Endothelial cell (in vitro differentiated cells): Measurements from ENCODE around the gene PLEKHS1. TPM values are rescaled to one million over a fixed set of nuclear protein-coding genes. Genes with fewer than 3 reads are reported as not detected.

ENCODE experiments used
- DNase-seq: peaks from one replicate; pipeline ENCODE4 v3.0.0; 2021; ENCODE audit warnings: low spot score
- H3K27ac Mint-ChIP-seq: one replicate; pipeline ENCODE4 v1.8.0; 2021; ENCODE audit warnings: mixed read lengths, inconsistent platforms; ENCODE audit not compliant: unreplicated experiment
- H3K27me3 Mint-ChIP-seq: one replicate; pipeline ENCODE4 v1.8.0; 2021; ENCODE audit warnings: mild to moderate bottlenecking, moderate library complexity, mixed read lengths, inconsistent platforms; ENCODE audit not compliant: unreplicated experiment
- H3K36me3 Mint-ChIP-seq: one replicate; pipeline ENCODE4 v1.8.0; 2021; ENCODE audit warnings: mild to moderate bottlenecking, low read depth, mixed read lengths, inconsistent platforms; ENCODE audit not compliant: unreplicated experiment
- H3K4me1 Mint-ChIP-seq: one replicate; pipeline ENCODE4 v1.8.0; 2021; ENCODE audit warnings: mild to moderate bottlenecking, mixed read lengths, inconsistent platforms; ENCODE audit not compliant: unreplicated experiment
- H3K4me3 Mint-ChIP-seq: one replicate; pipeline ENCODE4 v1.8.0; 2021; ENCODE audit warnings: mild to moderate bottlenecking, mixed read lengths, inconsistent platforms; ENCODE audit not compliant: unreplicated experiment
- H3K9me3 Mint-ChIP-seq: one replicate; pipeline ENCODE4 v1.8.0; 2021; ENCODE audit warnings: mixed read lengths, inconsistent platforms; ENCODE audit not compliant: unreplicated experiment
- CTCF ChIP-seq: fragments of 200-600 bp; sonication (generic); IDR thresholded peaks from one replicate; pipeline ENCODE4 v1.5.0; 2021; ENCODE audit warnings: antibody characterized with exemption; ENCODE audit not compliant: unreplicated experiment
- long read RNA-seq: library from polyadenylated mRNA; unstranded; transcript quantifications from one replicate; pipeline ENCODE4 v2.0.0, GENCODE V29; 2020; ENCODE audit not compliant: unreplicated experiment
- total RNA-seq: library from RNA; stranded (reverse); fragmentation: NEBNext Ultra II Directional; extraction: Animal tissue kit (Norgen Biotek cat#: 25700); gene quantifications from one replicate; pipeline ENCODE4 v1.2.1, GENCODE V29; 2021; ENCODE audit not compliant: unreplicated experiment

The PLEKHS1 gene
- not detected for total RNA-seq
- long read RNA-seq = 0 reads

GRCh38 chr10:113751181-113751732 is at the start of gene PLEKHS1:
PLEKHS1 (plus strand) TSS chr10:113751682; CDS start chr10:113755278, 3,596 bp downstream.
- no peaks in the 10 kb centered on the region for H3K9me3 Mint-ChIP-seq
- peaks cover 3% of the 10 kb centered on the region for H3K27me3 Mint-ChIP-seq
- TF ChIP-seq CTCF = no peak
- H3K27ac Mint-ChIP-seq = no peak within 1 kb of the TSS
- DNase-seq = no peak
- peaks cover 2% of the 10 kb centered on the region for H3K4me1 Mint-ChIP-seq
- no peaks in the 10 kb centered on the region for H3K36me3 Mint-ChIP-seq
- H3K4me3 Mint-ChIP-seq = no peak within 1 kb of the TSS

- peaks cover 16% of the 10 kb centered on the region for H3K4me1 Mint-ChIP-seq
- no peaks in the 10 kb centered on the region for H3K36me3 Mint-ChIP-seq
- TF ChIP-seq CTCF = peak; percentile 71
- no peak overlapping the region for H3K27ac Mint-ChIP-seq
- no peaks in the 10 kb centered on the region for H3K9me3 Mint-ChIP-seq
- peak; percentile 56 for DNase-seq
- H3K27me3 Mint-ChIP-seq = no peaks in the 10 kb centered on the region
- H3K4me3 Mint-ChIP-seq = no peak overlapping the region
Observed at GRCh38 chr10:113704637-113705343, 46.7 kb upstream of the PLEKHS1 start.

- Mint-ChIP-seq H3K27me3 (no peaks in the 10 kb centered on the region), H3K4me3 (no peak overlapping the region), H3K36me3 (no peaks in the 10 kb centered on the region), H3K27ac (no peak overlapping the region), H3K4me1 (peaks cover 21% of the 10 kb centered on the region), H3K9me3 (no peaks in the 10 kb centered on the region)
- no peak for DNase-seq
- TF ChIP-seq CTCF = no peak
Observed at GRCh38 chr10:113705344-113705652, 46.2 kb upstream of the PLEKHS1 start.

GRCh38 chr10:113706623-113707022 is 44.9 kb upstream of the PLEKHS1 start:
- H3K27me3 Mint-ChIP-seq = no peaks in the 10 kb centered on the region
- no peak for DNase-seq
- no peak for TF ChIP-seq CTCF
- no peak overlapping the region for H3K27ac Mint-ChIP-seq
- no peaks in the 10 kb centered on the region for H3K36me3 Mint-ChIP-seq
- no peaks in the 10 kb centered on the region for H3K9me3 Mint-ChIP-seq
- peaks cover 32% of the 10 kb centered on the region for H3K4me1 Mint-ChIP-seq
- H3K4me3 Mint-ChIP-seq = no peak overlapping the region

GRCh38 chr10:113708640-113709039 is 42.8 kb upstream of the PLEKHS1 start:
- Mint-ChIP-seq H3K4me1 (peaks cover 32% of the 10 kb centered on the region), H3K4me3 (no peak overlapping the region), H3K9me3 (no peaks in the 10 kb centered on the region), H3K27me3 (no peaks in the 10 kb centered on the region), H3K27ac (peak overlapping the region; percentile 79), H3K36me3 (no peaks in the 10 kb centered on the region)
- no peak for DNase-seq
- no peak for TF ChIP-seq CTCF
